LNCaP clone FGC (cell line): Measurements from ENCODE around the gene KRTAP10-12.

ENCODE experiments used
- DNase-seq: peaks from one replicate; pipeline ENCODE4 v3.0.0-alpha.2; 2011; ENCODE audit warnings: low read depth
- H3K4me3 ChIP-seq: 2 replicates; pipeline ENCODE4 v1.5.1; 2011; ENCODE audit warnings: mild to moderate bottlenecking, low read depth, low read length, control low read depth
- CTCF ChIP-seq: IDR thresholded peaks from 2 replicates; pipeline ENCODE4 v1.5.1; 2012; ENCODE audit warnings: mild to moderate bottlenecking; ENCODE audit not compliant: control insufficient read depth, insufficient read depth; ENCODE audit errors: extremely low read depth

Gene KRTAP10-12

GRCh38 chr21:44734026-44734745 is 37.2 kb downstream of the KRTAP10-12 start:
- no peak for TF ChIP-seq CTCF

GRCh38 chr21:44734841-44735240 is 37.9 kb downstream of the KRTAP10-12 start:
- TF ChIP-seq CTCF: no peak
- DNase-seq: no peak

More at GRCh38 chr21:44734026-44734745, 37.2 kb downstream of the KRTAP10-12 start:
- DNase-seq: no peak
- no peak overlapping the region for H3K4me3 ChIP-seq

DNA sequence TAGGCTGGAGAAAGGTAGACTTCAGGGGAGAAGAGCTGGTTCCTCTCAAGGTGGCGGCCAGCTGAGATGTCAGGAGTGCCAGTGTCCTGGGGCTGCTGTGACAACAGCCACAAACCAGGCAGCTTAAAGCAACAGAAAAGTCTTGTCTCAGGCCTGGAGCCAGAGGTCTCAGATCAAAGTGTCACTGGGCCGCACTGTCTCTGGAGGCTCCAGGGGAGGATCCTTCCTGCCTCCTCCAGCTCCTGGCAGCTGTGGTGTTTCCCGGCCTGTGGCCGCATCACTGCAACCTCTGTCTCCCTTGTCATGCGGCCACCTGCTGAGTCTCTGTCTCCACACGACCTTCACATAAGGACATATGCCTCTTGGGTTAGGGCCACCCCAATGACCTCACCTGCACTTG is 38.8 kb downstream of the KRTAP10-12 start:
- DNase-seq: no peak
- no peak for TF ChIP-seq CTCF
- H3K4me3 ChIP-seq: no peak overlapping the region

More at GRCh38 chr21:44734841-44735240, 37.9 kb downstream of the KRTAP10-12 start:
- H3K4me3 ChIP-seq: no peak overlapping the region

DNA sequence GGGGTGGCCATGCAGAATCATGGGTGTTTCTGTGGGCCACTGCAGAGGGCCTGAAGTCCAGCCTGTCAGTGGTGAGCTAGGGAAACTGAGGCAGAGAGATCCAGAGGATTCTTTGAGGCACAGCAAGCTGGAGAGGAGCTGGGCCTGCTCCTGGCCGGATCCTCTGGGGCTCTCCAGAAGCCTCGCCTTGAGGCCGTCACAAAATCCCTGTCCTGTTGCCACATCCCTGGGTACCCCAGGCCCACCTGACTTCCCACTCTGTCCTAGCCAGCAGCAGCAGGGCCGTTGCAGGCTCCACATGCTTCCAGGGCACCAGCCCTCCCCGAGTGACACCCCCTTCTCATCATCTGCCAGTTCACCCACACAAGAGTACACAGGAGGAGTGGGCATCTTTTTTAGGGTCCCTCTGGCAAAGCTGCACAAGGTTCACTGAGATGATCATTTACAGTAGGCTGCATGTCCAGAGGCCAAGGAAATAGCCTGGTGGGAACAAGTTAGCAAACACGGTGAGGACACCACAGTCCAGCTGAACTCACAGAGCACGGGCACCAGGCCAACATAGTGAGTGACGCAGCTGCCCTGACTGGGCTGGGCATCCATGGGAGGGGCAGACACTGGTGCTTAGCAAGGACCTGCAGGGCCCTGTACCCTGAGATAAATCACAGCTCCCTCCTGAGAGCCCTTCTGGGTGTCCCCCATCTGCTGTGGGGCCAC is 39.5 kb downstream of the KRTAP10-12 start:
- H3K4me3 ChIP-seq: no peak overlapping the region
- no peak for TF ChIP-seq CTCF
- peak; percentile 92 for DNase-seq

DNA sequence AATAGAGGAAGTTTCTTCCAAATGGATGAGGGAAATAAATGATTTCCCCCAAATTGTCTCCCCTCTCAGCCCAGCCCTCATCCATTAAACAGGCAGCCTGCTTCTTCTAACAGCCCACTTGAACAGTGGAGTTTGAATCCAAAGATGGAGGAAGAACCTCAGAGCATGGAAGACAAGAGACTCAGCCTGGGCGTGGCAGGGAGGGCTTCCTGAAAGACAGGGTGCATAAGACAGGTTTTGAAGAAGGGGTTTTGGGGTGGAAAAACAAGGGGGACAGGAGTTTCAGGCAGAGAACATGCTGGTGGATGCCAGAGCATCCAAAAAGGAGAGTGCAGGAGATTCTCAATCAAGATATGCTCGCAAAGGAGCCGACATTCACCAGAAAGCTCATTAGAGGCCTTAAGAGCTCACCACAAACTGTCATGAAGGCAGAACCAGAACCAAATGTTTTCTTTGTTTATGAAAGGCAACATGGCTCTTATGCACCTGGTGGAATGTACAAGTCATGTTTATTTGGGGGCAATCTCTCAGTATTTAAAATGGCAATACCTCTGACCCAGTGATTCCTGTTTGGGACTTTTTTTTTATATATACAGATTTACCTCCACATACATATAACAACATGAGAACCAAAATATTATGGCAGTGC is 40.9 kb downstream of the KRTAP10-12 start:
- DNase-seq: no peak
- TF ChIP-seq CTCF: no peak
- no peak overlapping the region for H3K4me3 ChIP-seq

GRCh38 chr21:44738621-44739020 is 41.6 kb downstream of the KRTAP10-12 start:
- TF ChIP-seq CTCF: no peak
- DNase-seq: no peak
- no peak overlapping the region for H3K4me3 ChIP-seq
